ENCODE results near the gene PTBP2. TPM values are rescaled to one million over a fixed set of nuclear protein-coding genes. Genes with fewer than 3 reads are reported as not detected.

PTBP2 gene, protein sequence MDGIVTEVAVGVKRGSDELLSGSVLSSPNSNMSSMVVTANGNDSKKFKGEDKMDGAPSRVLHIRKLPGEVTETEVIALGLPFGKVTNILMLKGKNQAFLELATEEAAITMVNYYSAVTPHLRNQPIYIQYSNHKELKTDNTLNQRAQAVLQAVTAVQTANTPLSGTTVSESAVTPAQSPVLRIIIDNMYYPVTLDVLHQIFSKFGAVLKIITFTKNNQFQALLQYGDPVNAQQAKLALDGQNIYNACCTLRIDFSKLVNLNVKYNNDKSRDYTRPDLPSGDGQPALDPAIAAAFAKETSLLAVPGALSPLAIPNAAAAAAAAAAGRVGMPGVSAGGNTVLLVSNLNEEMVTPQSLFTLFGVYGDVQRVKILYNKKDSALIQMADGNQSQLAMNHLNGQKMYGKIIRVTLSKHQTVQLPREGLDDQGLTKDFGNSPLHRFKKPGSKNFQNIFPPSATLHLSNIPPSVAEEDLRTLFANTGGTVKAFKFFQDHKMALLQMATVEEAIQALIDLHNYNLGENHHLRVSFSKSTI
- 15.2 and 15.5 TPM in 2 replicates for total RNA-seq

- intact Hi-C loops (cut with micrococcal nuclease), result loop anchor here (5.0 to 10.0 kb wide), 3 partner anchors 73 to 1489 kb away; partner anchors contain the start of genes DPYD and RWDD3
These were observed at the start of gene PTBP2 for GRCh38 chr1:96721416-96722160. Gene PTBP2, plus strand, starts transcription at chr1:96721784. Its CDS starts 81 bp downstream, at chr1:96721865.

GRCh38 chr1:96674915-96675314 is 46.7 kb upstream of the PTBP2 start:
- intact Hi-C loops (cut with micrococcal nuclease), result no loop called here

- intact Hi-C loops (cut with micrococcal nuclease), result no loop called here
These were observed 39.5 kb upstream of the PTBP2 start for GRCh38 chr1:96682056-96682455.

- intact Hi-C loops (cut with micrococcal nuclease), result no loop called here
These were observed 37.7 kb upstream of the PTBP2 start for GRCh38 chr1:96683931-96684330.

DNA sequence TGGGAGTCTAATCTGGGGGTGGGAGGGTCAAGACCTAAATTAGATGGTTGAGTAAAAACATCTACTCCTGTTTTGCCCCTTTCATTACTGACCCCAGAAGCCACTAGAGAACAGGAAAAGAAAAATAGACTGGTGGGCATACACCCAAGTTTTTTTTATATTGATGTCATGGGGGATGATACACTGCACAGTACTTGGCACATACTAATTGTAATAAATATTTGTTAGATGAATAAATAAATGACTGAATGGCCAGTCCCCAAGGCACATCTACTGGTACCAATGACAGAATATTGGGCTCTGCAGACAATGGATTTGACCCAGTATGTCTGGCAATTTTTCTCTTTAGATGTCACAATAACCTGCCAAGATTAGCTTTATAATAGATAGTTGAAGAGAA is 36.8 kb upstream of the PTBP2 start:
- intact Hi-C loops (cut with micrococcal nuclease), result no loop called here

DNA sequence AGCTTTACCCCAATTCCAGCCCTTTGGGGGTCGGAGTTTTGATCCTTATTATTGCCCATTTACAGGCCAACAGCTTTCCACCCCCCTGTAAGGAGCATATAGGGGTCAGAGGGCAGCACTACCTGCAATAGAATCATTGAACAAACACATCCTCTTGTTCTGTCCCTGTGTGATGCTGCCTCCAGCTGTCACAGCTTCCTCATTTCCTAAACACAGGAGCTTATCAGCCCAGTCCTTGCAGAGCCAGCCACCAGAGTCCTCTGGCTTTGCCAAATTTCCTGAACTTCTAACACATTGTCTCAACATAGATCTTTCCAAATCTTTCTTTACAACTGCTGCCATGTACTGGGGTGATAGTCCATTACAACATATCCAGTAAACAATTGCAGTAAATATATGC is 32.8 kb upstream of the PTBP2 start:
- intact Hi-C loops (cut with micrococcal nuclease), result no loop called here

DNA sequence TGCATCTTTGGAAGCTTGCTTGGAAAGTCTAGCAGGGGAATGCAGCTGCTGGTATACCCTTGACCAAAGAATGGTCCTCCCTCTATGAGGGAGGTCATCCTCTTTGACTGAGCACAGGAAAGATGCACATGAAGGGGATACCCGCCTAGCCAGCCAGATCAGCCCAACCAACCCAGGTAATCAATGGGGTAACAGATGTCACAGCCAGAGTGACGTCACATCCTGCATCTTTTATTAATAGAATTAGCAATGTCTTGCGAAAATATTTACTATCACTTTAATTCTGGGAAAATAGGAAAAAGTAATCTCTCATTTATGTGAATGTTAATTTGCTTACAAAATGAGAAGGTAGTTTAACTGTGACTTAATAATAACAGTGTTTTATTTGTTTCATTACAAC is 25.6 kb upstream of the PTBP2 start:
- intact Hi-C loops (cut with micrococcal nuclease), result no loop called here

- intact Hi-C loops (cut with micrococcal nuclease), result no loop called here
These were observed 23.1 kb upstream of the PTBP2 start for GRCh38 chr1:96698342-96698983.

- intact Hi-C loops (cut with micrococcal nuclease), result no loop called here
These were observed 18.4 kb upstream of the PTBP2 start for GRCh38 chr1:96703186-96703585.

DNA sequence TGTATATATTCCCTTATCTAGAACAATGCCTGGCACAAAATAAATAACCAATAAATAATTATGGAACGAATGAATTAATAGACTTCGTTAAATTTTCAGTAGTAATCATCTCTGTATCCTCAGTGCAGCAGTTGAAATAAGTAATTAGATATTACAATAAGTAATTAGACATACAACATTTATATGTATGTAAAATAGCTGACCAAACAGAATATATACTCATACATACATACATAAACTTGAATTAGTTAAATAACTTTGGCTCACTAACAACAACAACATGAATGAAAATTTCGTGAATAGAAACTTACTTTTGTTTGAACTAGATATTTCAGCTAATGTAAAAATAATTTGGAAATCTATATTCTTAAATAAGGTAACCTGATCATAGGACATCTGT is 14.6 kb upstream of the PTBP2 start:
- intact Hi-C loops (cut with micrococcal nuclease), result no loop called here

GRCh38 chr1:96708482-96708881 is 13.1 kb upstream of the PTBP2 start:
- intact Hi-C loops (cut with micrococcal nuclease), result no loop called here

- intact Hi-C loops (cut with micrococcal nuclease), result no loop called here
These were observed 10.7 kb upstream of the PTBP2 start for GRCh38 chr1:96710708-96711477.

DNA sequence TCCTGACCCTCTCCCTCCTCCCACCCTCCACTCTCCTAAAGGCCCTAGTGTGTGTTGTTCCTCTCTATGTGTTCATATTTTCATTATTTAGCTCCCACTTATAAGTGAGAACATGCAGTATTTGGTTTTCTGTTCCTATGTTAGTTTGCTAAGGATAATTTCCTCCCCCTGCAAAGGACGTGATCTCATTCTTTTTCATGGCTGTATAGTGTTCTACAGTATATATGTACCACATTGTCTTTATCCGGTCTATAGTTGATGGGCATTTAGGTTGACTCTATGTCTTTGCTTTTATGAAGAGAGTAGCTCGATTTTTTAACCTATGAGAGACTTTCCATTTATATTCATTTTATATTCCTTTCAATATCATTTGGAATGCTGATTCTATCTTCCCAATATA is 7.9 kb upstream of the PTBP2 start:
- intact Hi-C loops (cut with micrococcal nuclease), result no loop called here

DNA sequence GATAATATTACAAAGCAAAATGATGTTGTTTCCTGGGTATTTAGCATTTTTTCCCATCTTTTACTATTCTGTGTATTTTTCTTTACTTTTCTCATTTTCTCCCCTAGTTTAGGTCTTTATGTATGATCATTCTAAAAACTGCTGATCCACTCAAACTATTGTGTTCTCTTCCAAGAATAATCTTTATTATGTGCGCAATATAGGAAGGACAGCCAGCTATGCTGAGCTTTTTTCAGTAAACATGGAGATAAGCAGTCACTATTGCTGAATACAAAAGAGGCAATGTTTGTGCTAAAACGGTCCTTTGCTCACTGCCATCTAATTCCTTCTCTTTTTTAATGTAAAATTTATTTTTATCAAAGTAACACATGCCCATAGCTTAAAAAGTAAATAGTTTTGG is 6.7 kb upstream of the PTBP2 start:
- intact Hi-C loops (cut with micrococcal nuclease), result no loop called here

GRCh38 chr1:96715482-96715881 is 6.1 kb upstream of the PTBP2 start:
- intact Hi-C loops (cut with micrococcal nuclease), result no loop called here

DNA sequence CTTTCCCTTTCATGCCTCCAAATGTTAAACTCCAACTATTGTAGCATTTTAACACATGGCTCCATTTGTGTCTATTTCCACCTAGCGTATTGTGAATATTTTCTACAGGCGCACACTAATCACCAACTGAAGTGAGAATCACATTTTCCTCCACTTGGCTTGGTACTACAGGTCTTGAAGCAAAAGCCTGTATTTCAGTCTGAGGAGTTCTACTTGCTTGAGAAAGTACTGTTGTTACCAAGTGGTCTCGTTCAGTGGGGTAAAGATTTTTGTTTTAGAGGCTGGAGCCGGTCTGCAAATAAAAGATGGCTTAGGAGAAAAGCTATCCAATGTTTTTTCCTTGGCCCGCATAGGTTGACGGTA is 550 bp upstream of the PTBP2 start:
- intact Hi-C loops (cut with micrococcal nuclease), result loop anchor here (5.0 to 10.0 kb wide), 3 partner anchors 74 to 1489 kb away; partner anchors contain the start of genes DPYD and RWDD3

GRCh38 chr1:96722161-96722922 is 758 bp downstream of the PTBP2 start:
- intact Hi-C loops (cut with micrococcal nuclease), result loop anchor here (5.0 to 10.0 kb wide), 3 partner anchors 72 to 1490 kb away; partner anchors contain the start of genes DPYD and RWDD3

DNA sequence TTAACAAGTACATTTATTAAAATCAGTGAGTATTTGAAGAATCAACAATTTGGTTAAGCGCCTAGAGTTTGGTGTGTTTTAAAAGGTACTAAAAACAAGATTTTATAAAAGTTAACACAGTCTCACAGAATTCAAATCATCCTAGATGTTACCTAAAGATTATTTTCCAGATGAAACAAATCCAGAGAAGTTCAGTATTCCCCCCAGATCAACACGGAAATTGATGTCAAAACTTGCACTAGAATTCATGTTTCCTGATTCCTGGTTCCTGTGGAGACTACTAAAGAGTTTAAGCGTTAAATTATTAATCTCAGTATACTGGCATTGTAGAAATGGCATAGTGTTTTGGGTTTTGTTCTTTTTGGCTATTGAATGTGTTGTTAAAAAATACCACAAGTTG is 1.4 kb downstream of the PTBP2 start:
- intact Hi-C loops (cut with micrococcal nuclease), result loop anchor here (5.0 to 10.0 kb wide), 3 partner anchors 72 to 1491 kb away; partner anchors contain the start of genes DPYD and RWDD3

DNA sequence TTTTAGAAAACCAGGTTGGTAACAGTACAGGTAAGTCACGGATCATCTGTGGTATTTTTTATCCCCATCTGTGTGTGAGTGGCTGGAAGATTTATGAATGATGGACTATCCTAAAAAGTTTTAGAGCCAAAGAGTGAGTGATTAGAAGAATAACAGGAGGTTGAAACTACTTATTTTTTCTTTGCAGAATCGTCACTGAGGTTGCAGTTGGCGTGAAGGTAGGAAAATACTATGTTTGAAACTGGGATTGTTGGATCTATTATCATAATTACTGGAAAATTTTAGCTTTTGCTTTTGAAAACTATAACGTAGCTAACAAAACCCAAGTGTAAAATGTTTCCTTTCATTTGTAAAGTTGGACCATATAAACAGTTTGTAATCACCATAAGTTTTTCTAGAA is 1.8 kb downstream of the PTBP2 start:
- intact Hi-C loops (cut with micrococcal nuclease), result loop anchor here (5.0 to 10.0 kb wide), 3 partner anchors 71 to 1491 kb away; partner anchors contain the start of genes DPYD and RWDD3

DNA sequence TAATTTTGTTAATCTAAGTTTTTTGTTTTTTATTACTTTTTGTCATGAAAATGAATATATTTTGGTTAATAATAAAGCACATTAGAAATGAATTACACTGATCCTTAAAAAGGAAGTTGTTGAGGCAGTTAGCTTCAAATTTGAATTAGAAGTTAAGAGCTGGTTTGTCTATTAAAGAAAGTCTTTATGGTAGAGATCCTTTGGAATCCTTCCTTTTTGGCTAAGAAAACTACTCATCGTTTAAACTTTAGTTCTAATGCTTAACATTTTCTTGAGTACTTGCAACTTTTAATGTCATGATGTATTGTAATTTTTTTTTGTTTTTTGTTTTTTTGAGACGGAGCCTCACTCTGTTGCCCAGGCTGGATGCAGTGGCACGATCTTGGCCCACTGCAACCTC is 2.4 kb downstream of the PTBP2 start:
- intact Hi-C loops (cut with micrococcal nuclease), result loop anchor here (5.0 to 10.0 kb wide), 3 partner anchors 71 to 1492 kb away; partner anchors contain the start of genes DPYD and RWDD3

Measured in T-helper 2 cell treated with Interferon-gamma antibody and Interleukin-4, amounts not matched to agents 100 ng/mL and 5 ng/mL, for 36 hours (primary cell).